HEK293 (cell line): ENCODE data around the gene CYP27C1.

ENCODE experiments used
- AEBP2 ChIP-seq: fragments of 450-650 bp; formaldehyde crosslinking; IDR thresholded peaks from 2 replicates; pipeline ENCODE4 v1.5.1; 2016; ENCODE audit warnings: missing biosample characterization, missing genetic modification characterization, borderline replicate concordance
- CTCF ChIP-seq: fragments of 450-650 bp; formaldehyde crosslinking; IDR thresholded peaks from 2 replicates; pipeline ENCODE4 v1.5.1; 2016; ENCODE audit warnings: missing biosample characterization, missing genetic modification characterization
- KLF16 ChIP-seq: fragments of 450-650 bp; formaldehyde crosslinking; IDR thresholded peaks from 2 replicates; pipeline ENCODE4 v1.5.1; 2017; ENCODE audit warnings: missing biosample characterization, missing genetic modification characterization
- TCF7L2 ChIP-seq: IDR thresholded peaks from 2 replicates; pipeline ENCODE4 v1.6.1; 2011; ENCODE audit warnings: low read depth, mild to moderate bottlenecking, inconsistent platforms, low read length, moderate library complexity, borderline replicate concordance
- TRIM28 ChIP-seq: IDR thresholded peaks from 2 replicates; pipeline ENCODE4 v1.6.1; 2011; ENCODE audit warnings: low read length, control low read depth, borderline replicate concordance
- YY1 ChIP-seq: fragments of 450-650 bp; formaldehyde crosslinking; IDR thresholded peaks from 2 replicates; pipeline ENCODE4 v1.5.1; 2018; ENCODE audit warnings: missing biosample characterization, missing genetic modification characterization
- ZBTB1 ChIP-seq: fragments of 450-650 bp; formaldehyde crosslinking; IDR thresholded peaks from 2 replicates; pipeline ENCODE4 v1.5.1; 2016; ENCODE audit warnings: missing biosample characterization, missing genetic modification characterization
- ZBTB49 ChIP-seq: fragments of 450-650 bp; formaldehyde crosslinking; IDR thresholded peaks from 2 replicates; pipeline ENCODE4 v1.5.1; 2016; ENCODE audit warnings: missing biosample characterization, missing genetic modification characterization, low read depth
- ZNF529 ChIP-seq: fragments of 450-650 bp; formaldehyde crosslinking; IDR thresholded peaks from 2 replicates; pipeline ENCODE4 v1.5.1; 2017; ENCODE audit warnings: missing genetic modification characterization, missing biosample characterization; ENCODE audit not compliant: insufficient replicate concordance
- ZNF544 ChIP-seq: fragments of 450-650 bp; formaldehyde crosslinking; IDR thresholded peaks from 2 replicates; pipeline ENCODE4 v1.5.0; 2017; ENCODE audit warnings: missing biosample characterization, missing genetic modification characterization
- ZNF670 ChIP-seq: fragments of 450-650 bp; formaldehyde crosslinking; IDR thresholded peaks from 2 replicates; pipeline ENCODE4 v1.5.1; 2016; ENCODE audit warnings: missing biosample characterization, missing genetic modification characterization, low read depth

- no peak for TF ChIP-seq TRIM28
- TF ChIP-seq CTCF (tag by site-specific recombination), result no peak
- no peak for TF ChIP-seq ZBTB1 (tag by site-specific recombination)
- no peak for TF ChIP-seq YY1 (tag by site-specific recombination)
- no peak for TF ChIP-seq KLF16
- no peak for TF ChIP-seq TCF7L2
- no peak for TF ChIP-seq ZBTB49
- TF ChIP-seq AEBP2 (tag by site-specific recombination), result no peak
- no peak for TF ChIP-seq ZNF670 (tag by site-specific recombination)
- no peak for TF ChIP-seq ZNF544 (tag by site-specific recombination)
- TF ChIP-seq ZNF529 (tag by site-specific recombination), result no peak
Measured at GRCh38 chr2:127170452-127171197, 49.5 kb downstream of the CYP27C1 start.
